ENCODE data around the gene ATP9B.
"Not testable (repeated sequence)": the region's sequence is repeated elsewhere in the genome, so short reads cannot be mapped to it uniquely, and the experiment has no call there.

Gene ATP9B

GRCh38 chr18:79241755-79242154 lies 172.6 kb downstream of the ATP9B start:
- no peak for DNase-seq (ENCODE audit: low spot score)

GRCh38 chr18:79242246-79242645 lies 173.1 kb downstream of the ATP9B start:
- no peak for DNase-seq (ENCODE audit: low spot score)

- no peak for DNase-seq (ENCODE audit: low spot score)
Observed at GRCh38 chr18:79245517-79246001, 176.4 kb downstream of the ATP9B start.

GRCh38 chr18:79246309-79247108 lies 177.3 kb downstream of the ATP9B start:
- DNase-seq (ENCODE audit: low spot score): peak; percentile 94

- no peak for DNase-seq (ENCODE audit: low spot score)
Observed at GRCh38 chr18:79248495-79249060, 179.4 kb downstream of the ATP9B start.

GRCh38 chr18:79250301-79250981 lies 181.2 kb downstream of the ATP9B start:
- no peak for DNase-seq (ENCODE audit: low spot score)

GRCh38 chr18:79251021-79251420 lies 181.8 kb downstream of the ATP9B start:
- DNase-seq (ENCODE audit: low spot score): no peak

GRCh38 chr18:79252904-79253633 lies 183.9 kb downstream of the ATP9B start:
- no peak for DNase-seq (ENCODE audit: low spot score)

GRCh38 chr18:79257480-79257879 lies 188.3 kb downstream of the ATP9B start:
- no peak for DNase-seq (ENCODE audit: low spot score)

- DNase-seq (ENCODE audit: low spot score): no peak
Observed at GRCh38 chr18:79258447-79258846, 189.3 kb downstream of the ATP9B start.

- no peak for DNase-seq (ENCODE audit: low spot score)
Observed at GRCh38 chr18:79259218-79259617, 190.0 kb downstream of the ATP9B start.

- no peak for DNase-seq (ENCODE audit: low spot score)
Observed at GRCh38 chr18:79260023-79260422, 190.8 kb downstream of the ATP9B start.

- no peak for DNase-seq (ENCODE audit: low spot score)
Observed at GRCh38 chr18:79260510-79260909, 191.3 kb downstream of the ATP9B start.

GRCh38 chr18:79265068-79265467 lies 195.9 kb downstream of the ATP9B start:
- not testable (repeated sequence) for DNase-seq (ENCODE audit: low spot score)

GRCh38 chr18:79271812-79272211 lies 202.6 kb downstream of the ATP9B start:
- DNase-seq (ENCODE audit: low spot score): not testable (repeated sequence)

- no peak for DNase-seq (ENCODE audit: low spot score)
Observed at GRCh38 chr18:79272916-79273315, 203.7 kb downstream of the ATP9B start.

GRCh38 chr18:79274823-79275222 lies 205.6 kb downstream of the ATP9B start:
- no peak for DNase-seq (ENCODE audit: low spot score)

GRCh38 chr18:79275461-79275860 lies 206.3 kb downstream of the ATP9B start:
- no peak for DNase-seq (ENCODE audit: low spot score)

- no peak for DNase-seq (ENCODE audit: low spot score)
Observed at GRCh38 chr18:79275992-79276391, 206.8 kb downstream of the ATP9B start.

GRCh38 chr18:79278896-79279295 lies 209.7 kb downstream of the ATP9B start:
- DNase-seq (ENCODE audit: low spot score): no peak

- no peak for DNase-seq (ENCODE audit: low spot score)
Observed at GRCh38 chr18:79283131-79283810, 214.1 kb downstream of the ATP9B start.

- DNase-seq (ENCODE audit: low spot score): no peak
Observed at GRCh38 chr18:79283929-79284328, 214.7 kb downstream of the ATP9B start.

Measured in D341Med (cell line).